GM23248 (cell line): ENCODE data around the gene CDC42. TPM values are rescaled to one million over a fixed set of nuclear protein-coding genes. Genes with fewer than 3 reads are reported as not detected.

Experiments used
- DNase-seq: peaks from one replicate; pipeline ENCODE4 v3.0.0-alpha.2; 2015
- H2AFZ ChIP-seq: fragments of 200-600 bp; sonication (generic); 2 replicates; pipeline ENCODE4 v1.6.1; 2016; ENCODE audit warnings: antibody characterized with exemption
- H3F3A ChIP-seq: fragments of 200-600 bp; sonication (generic); 2 replicates; pipeline ENCODE4 v1.6.1; 2016; ENCODE audit warnings: mild to moderate bottlenecking, antibody characterized with exemption, mixed run types; ENCODE audit not compliant: insufficient read depth
- H3K27ac ChIP-seq: fragments of 200-600 bp; sonication (generic); 2 replicates; pipeline ENCODE4 v1.5.1; 2016; ENCODE audit warnings: mild to moderate bottlenecking
- H3K27me3 ChIP-seq: fragments of 200-600 bp; sonication (generic); replicated peaks from 2 replicates; pipeline ENCODE4 v1.6.1; 2016; ENCODE audit warnings: mild to moderate bottlenecking; ENCODE audit not compliant: insufficient read depth
- H3K36me3 ChIP-seq: fragments of 200-600 bp; sonication (generic); 2 replicates; pipeline ENCODE4 v1.6.1; 2016; ENCODE audit warnings: low read depth, mild to moderate bottlenecking
- H3K4me1 ChIP-seq: fragments of 200-600 bp; sonication (generic); 2 replicates; pipeline ENCODE4 v1.6.1; 2016; ENCODE audit warnings: mild to moderate bottlenecking; ENCODE audit not compliant: insufficient read depth
- H3K4me2 ChIP-seq: fragments of 200-600 bp; sonication (generic); one replicate; pipeline ENCODE4 v1.6.1; 2016; ENCODE audit warnings: mild to moderate bottlenecking; ENCODE audit not compliant: unreplicated experiment
- H3K4me3 ChIP-seq: fragments of 200-600 bp; sonication (generic); 2 replicates; pipeline ENCODE4 v1.5.1; 2016; ENCODE audit warnings: mild to moderate bottlenecking
- H3K79me2 ChIP-seq: fragments of 200-600 bp; sonication (generic); 2 replicates; pipeline ENCODE4 v1.6.1; 2016; ENCODE audit warnings: mild to moderate bottlenecking; ENCODE audit not compliant: insufficient read depth
- H3K9ac ChIP-seq: fragments of 200-600 bp; sonication (generic); 2 replicates; pipeline ENCODE4 v1.6.1; 2016; ENCODE audit warnings: mild to moderate bottlenecking
- H3K9me2 ChIP-seq: fragments of 200-600 bp; sonication (generic); 2 replicates; pipeline ENCODE4 v1.6.1; 2016; ENCODE audit warnings: mixed run types, mild to moderate bottlenecking, moderate library complexity; ENCODE audit not compliant: insufficient read depth
- H3K9me3 ChIP-seq: fragments of 200-600 bp; sonication (generic); one replicate; pipeline ENCODE4 v1.6.1; 2017; ENCODE audit warnings: low read depth
- H4K20me1 ChIP-seq: fragments of 200-600 bp; sonication (generic); 2 replicates; pipeline ENCODE4 v1.6.0; 2016; ENCODE audit not compliant: insufficient read depth
- EZH2 ChIP-seq: fragments of 200-600 bp; sonication (generic); IDR thresholded peaks from 2 replicates; pipeline ENCODE4 v1.6.1; 2018; ENCODE audit warnings: antibody characterized with exemption, mild to moderate bottlenecking; ENCODE audit not compliant: insufficient read depth, poor library complexity, severe bottlenecking
- EZH2phosphoT487 ChIP-seq: fragments of 200-600 bp; sonication (generic); IDR thresholded peaks from 2 replicates; pipeline ENCODE4 v1.6.1; 2018; ENCODE audit warnings: antibody characterized with exemption, moderate library complexity, mild to moderate bottlenecking, low read depth; ENCODE audit not compliant: insufficient read depth
- WGBS, 2 experiments: methylation state at CpG; one replicate each; pipeline ENCODE4 v1.1.6; 2015 to 2017; ENCODE audit warnings: low lambda C conversion rate in 2 of 2, low coverage in 1 of 2; ENCODE audit errors: missing lambda C conversion rate in 2 of 2; 5-methylcytosine and 5-hydroxymethylcytosine counted together
- in situ Hi-C: fragments of 300-500 bp; cut with MboI; formaldehyde crosslinking; loops from 2 replicates; pipeline ENCODE4 v1.15.0; 2020
- polyA plus RNA-seq: library from polyadenylated mRNA; unstranded; fragments of >200 nt; fragmentation: Nextera tagmentation; extraction: Ambion mirVana; gene quantifications from 2 replicates; pipeline ENCODE4 v1.2.1, GENCODE V29; 2016
- total RNA-seq: library from RNA; depleted of rRNA; stranded (reverse); fragments of >200 nt; shearing (Covaris generic); gene quantifications from 2 replicates; pipeline ENCODE4 v1.2.3, GENCODE V29; 2014

The CDC42 gene
- total and polyA plus RNA-seq, 2 experiments from 2014 or later: 159 to 420 TPM

DNA sequence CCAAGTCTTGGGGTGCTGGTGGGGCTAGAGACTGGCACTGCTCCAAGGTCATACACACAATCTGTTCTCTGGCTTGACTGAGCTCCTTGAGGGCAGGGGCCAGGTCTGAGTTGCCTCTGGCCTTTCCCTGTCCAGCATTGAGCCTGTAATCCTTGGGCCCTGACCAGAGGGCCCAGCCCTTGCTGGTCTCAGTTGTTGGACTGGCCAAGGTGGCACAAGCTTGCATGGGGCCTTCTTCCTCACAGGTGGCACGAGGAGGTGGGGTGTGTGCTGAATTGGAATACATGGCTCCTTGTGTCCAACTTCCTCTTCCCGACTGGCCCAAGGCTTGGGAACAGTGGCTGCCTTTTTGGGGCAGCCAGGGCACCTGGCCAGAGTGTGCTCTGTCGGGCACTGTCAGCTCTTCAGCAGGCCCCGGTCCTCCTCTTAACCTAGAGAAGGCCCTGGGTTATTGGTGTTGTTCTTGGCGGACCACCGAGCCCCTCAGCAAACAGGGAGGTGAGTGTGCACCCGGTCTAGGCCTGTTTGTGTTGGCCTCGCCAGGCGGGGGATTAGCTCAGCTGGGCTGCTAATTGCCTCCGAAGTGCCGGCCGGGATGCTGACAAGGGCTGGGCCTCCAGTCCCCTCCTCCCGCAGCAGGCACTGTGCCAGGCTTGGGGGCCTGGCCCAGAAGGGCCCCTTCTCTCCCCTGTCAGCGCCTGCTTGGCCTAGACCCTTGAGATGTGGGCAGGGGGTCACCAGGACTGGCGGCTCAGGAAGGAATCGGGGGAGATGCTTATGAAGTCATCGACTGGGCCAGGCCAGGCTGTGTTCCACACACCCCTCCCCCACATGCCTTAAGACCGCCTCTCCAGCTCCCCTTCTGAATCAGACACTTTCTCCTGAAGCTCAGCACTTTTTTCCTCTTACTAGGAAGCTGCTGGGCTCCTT lies 61.8 kb downstream of the CDC42 start:
- TF ChIP-seq EZH2phosphoT487: no peak
- no peak for TF ChIP-seq EZH2
- H3K9me3 ChIP-seq: no peaks in the 10 kb centered on the region
- WGBS, 2 experiments: 60 to 62% methylated on average over 18 of the region's 18 CpGs
- H2AFZ ChIP-seq: no peak overlapping the region
- in situ Hi-C loops: loop anchor here (10.0 kb wide), 1 partner anchor 300 kb away; no protein-coding TSS in a partner anchor
- H3K9ac ChIP-seq: no peak overlapping the region
- no peaks in the 10 kb centered on the region; the same call in 1 of the 2 replicates for H3K4me1 ChIP-seq
- no peak overlapping the region for H3K27ac ChIP-seq
- H4K20me1 ChIP-seq: peaks cover 16% of the 10 kb centered on the region; the same call in 1 of the 2 replicates
- no peaks in the 10 kb centered on the region for H3K9me2 ChIP-seq
- H3F3A ChIP-seq: peaks cover 6% of the 10 kb centered on the region; the same call in 1 of the 2 replicates
- no peak overlapping the region for H3K4me3 ChIP-seq
- no peak overlapping the region for H3K4me2 ChIP-seq
- no peaks in the 10 kb centered on the region for H3K27me3 ChIP-seq
- no peaks in the 10 kb centered on the region; the same call in 1 of the 2 replicates for H3K36me3 ChIP-seq
- H3K79me2 ChIP-seq: peaks cover 88% of the 10 kb centered on the region
- peak; percentile 53 for DNase-seq

DNA sequence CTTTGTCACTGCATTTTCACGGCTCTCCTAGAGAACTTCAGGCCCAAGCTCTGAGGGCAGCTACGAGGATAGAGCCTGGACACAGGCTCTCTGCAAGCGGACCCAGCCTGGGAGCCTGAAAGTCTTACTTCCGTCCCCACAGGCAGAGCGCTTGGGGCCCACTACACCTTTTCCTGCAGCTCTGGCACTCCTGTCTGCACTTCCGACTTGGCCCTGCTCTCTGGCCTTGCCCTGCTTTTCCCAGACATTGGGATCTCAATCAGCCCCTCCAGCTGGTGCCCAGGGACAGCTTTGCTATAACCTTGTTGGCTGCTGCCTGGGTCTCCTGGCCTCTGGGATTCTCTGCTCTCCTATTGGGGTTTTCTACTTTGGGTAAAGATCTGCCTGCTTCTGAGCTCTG lies 62.8 kb downstream of the CDC42 start:
- Histone ChIP-seq H3K27ac (no peak overlapping the region), H4K20me1 (peaks cover 16% of the 10 kb centered on the region; the same call in 1 of the 2 replicates)
- WGBS, 2 experiments: 97% methylated on average over 6 of the region's 6 CpGs

GRCh38 chr1:22117238-22117637 lies 64.7 kb downstream of the CDC42 start:
- Histone ChIP-seq H3K4me1 (no peaks in the 10 kb centered on the region), H3K9ac (no peak overlapping the region), H3K27me3 (no peaks in the 10 kb centered on the region), H3K27ac (no peak overlapping the region), H3K4me2 (no peak overlapping the region), H3K79me2 (peaks cover 59% of the 10 kb centered on the region), H3K9me3 (no peaks in the 10 kb centered on the region), H2AFZ (no peak overlapping the region), H3K36me3 (no peaks in the 10 kb centered on the region; the same call in 1 of the 2 replicates), H4K20me1 (peaks cover 16% of the 10 kb centered on the region; the same call in 1 of the 2 replicates), H3F3A (peaks cover 6% of the 10 kb centered on the region; the same call in 1 of the 2 replicates), H3K9me2 (no peaks in the 10 kb centered on the region), H3K4me3 (no peak overlapping the region)
- TF ChIP-seq EZH2: no peak
- in situ Hi-C loops: loop anchor here (10.0 kb wide), 1 partner anchor 298 kb away; no protein-coding TSS in a partner anchor
- WGBS, 2 experiments: 41 to 44% methylated on average over 4 of the region's 4 CpGs
- no peak for DNase-seq

More for the DNA sequence above, 62.8 kb downstream of the CDC42 start:
- Histone ChIP-seq H3K79me2 (peaks cover 79% of the 10 kb centered on the region), H3K9me3 (no peaks in the 10 kb centered on the region), H3K27me3 (no peaks in the 10 kb centered on the region), H3F3A (peaks cover 6% of the 10 kb centered on the region; the same call in 1 of the 2 replicates), H3K9ac (no peak overlapping the region), H3K9me2 (no peaks in the 10 kb centered on the region), H3K4me2 (no peak overlapping the region), H3K4me3 (no peak overlapping the region), H3K4me1 (no peaks in the 10 kb centered on the region; the same call in 1 of the 2 replicates), H3K36me3 (no peaks in the 10 kb centered on the region; the same call in 1 of the 2 replicates), H2AFZ (no peak overlapping the region)
- in situ Hi-C loops: loop anchor here (10.0 kb wide), 1 partner anchor 300 kb away; no protein-coding TSS in a partner anchor
- TF ChIP-seq EZH2phosphoT487: no peak
- TF ChIP-seq EZH2: no peak
- no peak for DNase-seq

DNA sequence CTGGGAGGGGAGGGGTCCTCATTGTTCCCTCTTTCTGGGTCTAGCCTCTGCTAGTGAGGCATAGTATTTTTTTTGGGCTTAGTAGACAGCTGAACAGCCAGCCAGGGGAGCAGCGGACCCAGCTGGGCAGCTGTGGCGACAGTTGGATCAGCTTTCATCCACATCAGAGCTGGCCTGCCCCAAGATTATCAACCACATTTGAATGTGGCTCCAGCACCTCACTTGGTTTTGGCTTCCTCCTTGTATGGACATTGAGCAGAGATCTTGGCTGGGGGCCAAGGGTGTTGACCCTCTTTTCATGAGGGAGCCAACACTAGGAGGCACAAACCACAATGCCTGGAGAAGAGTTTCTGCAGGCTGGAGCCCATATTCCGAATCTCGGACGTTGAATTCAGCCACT lies 65.3 kb downstream of the CDC42 start:
- 60 to 64% methylated on average over 5 of the region's 5 CpGs for WGBS, 2 experiments
- no peak overlapping the region for H2AFZ ChIP-seq
- H3K36me3 ChIP-seq: no peaks in the 10 kb centered on the region; the same call in 1 of the 2 replicates
- TF ChIP-seq EZH2: no peak
- TF ChIP-seq EZH2phosphoT487: no peak
- in situ Hi-C loops: loop anchor here (10.0 kb wide), 1 partner anchor 297 kb away; no protein-coding TSS in a partner anchor
- H3K9me2 ChIP-seq: no peaks in the 10 kb centered on the region
- peaks cover 53% of the 10 kb centered on the region for H3K79me2 ChIP-seq
- H3K9me3 ChIP-seq: no peaks in the 10 kb centered on the region
- DNase-seq: no peak
- H3K4me2 ChIP-seq: no peak overlapping the region
- no peak overlapping the region for H3K9ac ChIP-seq
- H3K27ac ChIP-seq: no peak overlapping the region
- H3F3A ChIP-seq: peaks cover 6% of the 10 kb centered on the region; the same call in 1 of the 2 replicates
- no peaks in the 10 kb centered on the region for H3K4me1 ChIP-seq
- no peaks in the 10 kb centered on the region for H3K27me3 ChIP-seq
- H4K20me1 ChIP-seq: peaks cover 16% of the 10 kb centered on the region; the same call in 1 of the 2 replicates
- H3K4me3 ChIP-seq: no peak overlapping the region
